Ovary (tissue), 9 donors: ENCODE data around the gene HBP1. TPM values are rescaled to one million over a fixed set of nuclear protein-coding genes. Genes with fewer than 3 reads are reported as not detected.
"Not testable (repeated sequence)": the region's sequence is repeated elsewhere in the genome, so short reads cannot be mapped to it uniquely, and the experiment has no call there.

Experiments used
- DNase-seq, 5 donors: peaks; one replicate each; pipeline ENCODE4 v3.0.0-alpha.2; 2019 to 2020
- H3K27ac ChIP-seq, 2 donors: fragments of 200-600 bp; one replicate each; pipeline versions ENCODE4 v1.5.1 to v1.8.0; 2019 to 2022
- H3K27me3 ChIP-seq: fragments of 200-600 bp; one replicate; pipeline ENCODE4 v1.8.0; 2022
- H3K36me3 ChIP-seq: fragments of 200-600 bp; sonication (generic); one replicate; pipeline ENCODE4 v1.5.1; 2019
- H3K4me1 ChIP-seq: one replicate; pipeline ENCODE4 v1.8.1; 2013; ENCODE audit warnings: mild to moderate bottlenecking, moderate library complexity; ENCODE audit not compliant: insufficient read depth
- H3K4me3 ChIP-seq: fragments of 200-600 bp; sonication (generic); one replicate; pipeline ENCODE4 v1.5.1; 2017
- H3K9me3 ChIP-seq, 2 donors: fragments of 200-600 bp in 1 of 2; sonication (generic) in 1 of 2; one replicate each; pipeline versions ENCODE4 v1.5.1 to v1.8.1; 2013 to 2019; ENCODE audit warnings: mild to moderate bottlenecking in 1 of 2, moderate library complexity in 1 of 2
- EP300 ChIP-seq: sonication (generic); formaldehyde crosslinking; IDR thresholded peaks from one replicate; pipeline ENCODE4 v1.6.1; 2017; ENCODE audit warnings: antibody characterized with exemption
- POLR2A ChIP-seq: fragments of 450-650 bp; IDR thresholded peaks from one replicate; pipeline ENCODE4 v1.6.1; 2017; ENCODE audit warnings: antibody characterized with exemption, mild to moderate bottlenecking, moderate library complexity
- WGBS, 3 donors: extraction: QIAGEN DNeasy Blood & Tissue Kit in 1 of 3; methylation state at CpG; one replicate each; pipeline versions ENCODE4 v1.1.5 to v1.1.7; 2013 to 2017; 5-methylcytosine and 5-hydroxymethylcytosine counted together
- intact Hi-C, 4 donors: fragments of 100-400 bp; cut with DNase I; formaldehyde crosslinking; loops; one replicate each; pipeline versions ENCODE4 v1.11.0 to v1.15.1; 2022 to 2023
- polyA plus RNA-seq, 2 donors: library from polyadenylated mRNA; stranded (reverse); fragments of 200-250 nt in 1 of 2; fragments of 350-450 nt in 1 of 2; fragmentation: Illumina TruSeq in 1 of 2; extraction: RNeasy Lipid Tissue Mini Kit (QIAGEN cat#74804) in 1 of 2; gene quantifications; one replicate each; pipeline ENCODE4 v1.2.3, GENCODE V29; 2013 to 2014
- total RNA-seq, 7 donors: library from RNA; depleted of rRNA in 2 of 7; stranded (reverse); fragments of >200 nt in 2 of 7; fragmentation: NEBNext Ultra II Directional in 3 of 7; extraction: Animal tissue kit (Norgen Biotek cat#: 25700) in 3 of 7; gene quantifications; one replicate each; pipeline versions ENCODE4 v1.1.0 to v1.2.4, GENCODE V29; 2016 to 2023
- TF ChIP-seq, protein P1 (sequence below), 3 donors: fragments of 450-650 bp in 2 of 3; fragments of 200-600 bp in 1 of 3; IDR thresholded peaks; one replicate each; pipeline versions ENCODE4 v1.5.1 to v1.8.0; 2016 to 2022; ENCODE audit warnings: antibody characterized with exemption in 3 of 3, mild to moderate bottlenecking in 1 of 3
- donor health status: DM: no; HTN: no; CAD: no; lungs with moderate emphysema.
- donor health status: DM: no; HTN: no; CAD: no.
- donor health status: Bipolar disorder and iron deficiency.
- donor health status: DM: yes; HTN: yes; CAD: no.
- donor health status: DM: no; HTN: no; CAD: no.
- donor health status: DM: yes; HTN: yes; CAD: no.

The HBP1 gene
- total and polyA plus RNA-seq, 9 donors: 31.8 to 121 (median 73.8) TPM

GRCh38 chr7:107150375-107151073 is 18.3 kb upstream of the HBP1 start:
- no peaks in the 10 kb centered on the region for H3K4me1 ChIP-seq
- H3K4me3 ChIP-seq: no peak overlapping the region
- WGBS, 3 donors: 22 to 26% (median 24%) methylated on average over 4 of the region's 4 CpGs
- no peak overlapping the region for H3K27ac ChIP-seq
- no peaks in the 10 kb centered on the region for H3K36me3 ChIP-seq
- TF ChIP-seq, protein P1, sequence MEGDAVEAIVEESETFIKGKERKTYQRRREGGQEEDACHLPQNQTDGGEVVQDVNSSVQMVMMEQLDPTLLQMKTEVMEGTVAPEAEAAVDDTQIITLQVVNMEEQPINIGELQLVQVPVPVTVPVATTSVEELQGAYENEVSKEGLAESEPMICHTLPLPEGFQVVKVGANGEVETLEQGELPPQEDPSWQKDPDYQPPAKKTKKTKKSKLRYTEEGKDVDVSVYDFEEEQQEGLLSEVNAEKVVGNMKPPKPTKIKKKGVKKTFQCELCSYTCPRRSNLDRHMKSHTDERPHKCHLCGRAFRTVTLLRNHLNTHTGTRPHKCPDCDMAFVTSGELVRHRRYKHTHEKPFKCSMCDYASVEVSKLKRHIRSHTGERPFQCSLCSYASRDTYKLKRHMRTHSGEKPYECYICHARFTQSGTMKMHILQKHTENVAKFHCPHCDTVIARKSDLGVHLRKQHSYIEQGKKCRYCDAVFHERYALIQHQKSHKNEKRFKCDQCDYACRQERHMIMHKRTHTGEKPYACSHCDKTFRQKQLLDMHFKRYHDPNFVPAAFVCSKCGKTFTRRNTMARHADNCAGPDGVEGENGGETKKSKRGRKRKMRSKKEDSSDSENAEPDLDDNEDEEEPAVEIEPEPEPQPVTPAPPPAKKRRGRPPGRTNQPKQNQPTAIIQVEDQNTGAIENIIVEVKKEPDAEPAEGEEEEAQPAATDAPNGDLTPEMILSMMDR (IDR thresholded peaks at IDR 0.05): peak; percentile 44 to 78 (median 61)
- no peak for TF ChIP-seq POLR2A
- no peak for TF ChIP-seq EP300
- intact Hi-C loops: loop anchor here in 2 of 4 donors (5.0 kb wide), 1 partner anchor 358 kb away; no protein-coding TSS in a partner anchor
- H3K27me3 ChIP-seq: no peaks in the 10 kb centered on the region
- peak; percentile 68 to 89 (median 83) for DNase-seq
- H3K9me3 ChIP-seq: no peaks in the 10 kb centered on the region

DNA sequence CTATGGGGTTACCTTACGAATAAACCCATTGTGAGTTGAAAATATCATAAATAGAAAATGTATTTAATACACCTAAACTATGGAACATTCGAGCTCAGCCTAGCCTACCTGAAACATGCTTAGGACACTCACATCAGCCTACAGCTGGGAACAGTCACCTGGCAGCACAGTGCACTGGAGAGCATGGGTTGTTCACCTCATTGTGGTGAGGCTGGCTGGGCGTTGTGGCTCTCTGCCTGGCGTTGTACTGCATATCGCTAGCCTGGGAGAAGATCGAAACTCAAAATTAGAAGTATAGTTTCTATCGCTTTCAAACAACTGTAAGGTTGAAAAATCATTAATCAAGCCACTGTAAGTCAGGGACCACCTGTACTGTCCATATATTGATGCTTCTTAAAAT is 17.3 kb upstream of the HBP1 start:
- H3K27ac ChIP-seq: no peak overlapping the region
- intact Hi-C loops: loop anchor here in 2 of 4 donors (5.0 kb wide), 1 partner anchor 359 kb away; no protein-coding TSS in a partner anchor
- no peaks in the 10 kb centered on the region for H3K36me3 ChIP-seq
- no peak for DNase-seq
- no peak for TF ChIP-seq POLR2A
- no peak for TF ChIP-seq EP300
- TF ChIP-seq, protein P1 (IDR thresholded peaks at IDR 0.05): no peak
- WGBS, 3 donors: 91 to 96% (median 92%) methylated on average over 7 of the region's 7 CpGs
- H3K9me3 ChIP-seq: no peaks in the 10 kb centered on the region
- no peaks in the 10 kb centered on the region for H3K4me1 ChIP-seq
- no peaks in the 10 kb centered on the region for H3K27me3 ChIP-seq
- no peak overlapping the region for H3K4me3 ChIP-seq

DNA sequence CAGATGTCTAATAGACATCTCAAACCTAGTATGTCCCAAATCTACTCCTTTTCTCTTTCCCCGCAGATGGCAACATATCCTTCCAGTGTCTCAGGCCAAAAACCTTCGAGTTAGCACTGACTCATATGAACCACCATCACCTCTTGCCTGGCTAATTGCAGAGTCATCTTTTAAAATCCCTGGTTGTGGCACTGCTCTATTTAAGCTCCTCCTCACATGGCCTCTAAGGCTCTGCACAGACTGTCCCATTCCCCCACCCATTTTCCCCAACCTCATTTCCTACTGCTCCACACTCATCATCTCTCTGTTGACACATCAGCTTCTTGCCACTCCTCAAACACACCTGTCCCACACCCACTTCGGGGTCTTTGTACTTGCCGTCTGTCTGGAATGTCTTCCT is 16.8 kb upstream of the HBP1 start:
- Histone ChIP-seq H3K4me1 (no peaks in the 10 kb centered on the region), H3K27ac (no peak overlapping the region), H3K27me3 (no peaks in the 10 kb centered on the region), H3K9me3 (no peaks in the 10 kb centered on the region), H3K4me3 (no peak overlapping the region), H3K36me3 (no peaks in the 10 kb centered on the region)
- WGBS, 3 donors: 58 to 74% (median 64%) methylated on average over 4 of the region's 4 CpGs
- TF ChIP-seq POLR2A: no peak
- TF ChIP-seq EP300: no peak
- TF ChIP-seq, protein P1 (IDR thresholded peaks at IDR 0.05): no peak
- DNase-seq: no peak
- intact Hi-C loops: loop anchor here in 2 of 4 donors (5.0 kb wide), 1 partner anchor 360 kb away; no protein-coding TSS in a partner anchor

GRCh38 chr7:107154826-107155225 is 14.0 kb upstream of the HBP1 start:
- no peak for DNase-seq
- TF ChIP-seq, protein P1 (IDR thresholded peaks at IDR 0.05): no peak
- no peak for TF ChIP-seq POLR2A
- TF ChIP-seq EP300: no peak
- Histone ChIP-seq H3K4me1 (no peaks in the 10 kb centered on the region), H3K27ac (no peak overlapping the region), H3K4me3 (no peak overlapping the region), H3K36me3 (no peaks in the 10 kb centered on the region), H3K9me3 (no peaks in the 10 kb centered on the region), H3K27me3 (no peaks in the 10 kb centered on the region)
- intact Hi-C loops: loop anchor here in 2 of 4 donors (5.0 kb wide), 1 partner anchor 363 kb away; no protein-coding TSS in a partner anchor
- 94 to 99% (median 96%) methylated on average over 6 of the region's 6 CpGs for WGBS, 3 donors

DNA sequence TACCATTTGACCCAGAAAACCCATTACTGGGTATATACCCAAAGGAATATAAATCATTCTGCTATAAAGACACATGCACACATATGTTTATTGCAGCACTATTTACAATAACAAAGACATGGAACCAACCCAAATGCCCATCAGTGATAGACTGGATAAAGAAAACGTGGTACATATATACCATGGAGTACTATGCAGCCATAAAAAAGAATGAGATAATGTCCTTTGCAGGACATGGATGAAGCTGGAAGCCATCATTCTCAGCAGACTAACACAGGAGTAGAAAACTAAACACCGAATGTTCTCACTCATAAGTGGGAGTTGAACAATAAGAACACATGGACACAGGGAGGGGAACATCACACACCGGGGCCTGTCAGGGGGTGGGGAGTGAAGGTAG is 13.1 kb upstream of the HBP1 start:
- H3K9me3 ChIP-seq, DNase-seq, H3K36me3 ChIP-seq, H3K4me1 ChIP-seq, H3K27me3 ChIP-seq, H3K27ac ChIP-seq, H3K4me3 ChIP-seq, intact Hi-C loops: not testable (repeated sequence)
- WGBS, 3 donors: 93 to 96% (median 93%) methylated on average over 3 of the region's 3 CpGs
